Activated naive CD8-positive, alpha-beta T cell treated with anti-CD3 and anti-CD28 coated beads, Interleukin-2, amount 50 U/mL, for 24 hours (primary cell): ENCODE data around the gene SLC6A18.

Source experiments
- ATAC-seq: fragments of 150-1000 bp; cut with Tn5 transposase; one replicate; pipeline ENCODE4 v1.10.0; 2021
- DNase-seq: peaks from one replicate; pipeline ENCODE4 v3.0.0; 2021
- H3K27ac Mint-ChIP-seq: one replicate; pipeline ENCODE4 v1.8.0; 2021; ENCODE audit warnings: mild to moderate bottlenecking, mixed read lengths
- H3K27me3 Mint-ChIP-seq: one replicate; pipeline ENCODE4 v1.8.0; 2021; ENCODE audit warnings: mixed read lengths
- H3K36me3 Mint-ChIP-seq: one replicate; pipeline ENCODE4 v1.8.0; 2021; ENCODE audit warnings: low read depth, mixed read lengths
- H3K4me1 Mint-ChIP-seq: one replicate; pipeline ENCODE4 v1.8.0; 2021; ENCODE audit warnings: mixed read lengths
- H3K4me3 Mint-ChIP-seq: one replicate; pipeline ENCODE4 v1.8.0; 2021; ENCODE audit warnings: mild to moderate bottlenecking, moderate library complexity, mixed read lengths
- H3K9me3 Mint-ChIP-seq: one replicate; pipeline ENCODE4 v1.8.0; 2021; ENCODE audit warnings: mixed read lengths

Gene SLC6A18

DNA sequence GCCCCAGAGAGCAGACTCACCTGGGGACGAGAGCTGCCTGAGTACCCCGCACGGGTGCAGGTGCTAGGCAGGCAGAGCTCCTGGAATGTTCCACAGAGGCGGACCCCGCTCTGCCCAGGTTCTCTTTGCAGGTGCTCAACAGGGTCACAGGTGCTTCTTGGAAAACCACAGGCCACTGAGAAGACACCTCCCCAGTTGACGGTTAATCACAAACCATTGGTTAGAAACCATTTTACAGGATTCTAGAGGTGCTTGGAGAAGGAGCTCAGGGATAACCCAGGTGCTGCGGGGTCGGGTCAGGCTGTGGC is 41.1 kb upstream of the SLC6A18 start:
- Mint-ChIP-seq H3K27me3 (no peaks in the 10 kb centered on the region), H3K4me3 (no peak overlapping the region), H3K4me1 (no peaks in the 10 kb centered on the region), H3K27ac (no peak overlapping the region), H3K9me3 (no peaks in the 10 kb centered on the region), H3K36me3 (no peaks in the 10 kb centered on the region)
- DNase-seq (no peak), ATAC-seq (no peak)

DNA sequence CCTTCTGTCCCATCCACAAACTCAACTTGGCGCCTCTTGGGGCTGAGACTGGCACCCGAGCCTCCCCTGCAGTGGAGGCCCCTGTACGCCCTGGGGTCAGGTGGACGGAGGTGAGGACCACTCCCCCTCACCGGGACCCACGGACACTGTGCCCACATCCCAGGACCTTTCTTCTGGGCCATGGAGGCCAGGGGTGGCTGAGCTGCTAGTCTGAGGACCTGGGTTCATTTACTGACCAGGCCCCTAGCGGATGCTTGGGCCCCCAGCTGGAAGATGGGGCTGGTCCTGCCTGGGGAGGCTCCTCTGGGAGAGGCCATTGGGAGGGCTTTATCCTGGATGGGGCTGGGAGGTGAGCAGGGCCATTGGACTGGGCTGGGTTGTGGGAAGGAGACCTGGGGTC is 40.7 kb upstream of the SLC6A18 start:
- Mint-ChIP-seq H3K36me3 (no peaks in the 10 kb centered on the region), H3K4me3 (no peak overlapping the region), H3K4me1 (no peaks in the 10 kb centered on the region), H3K27ac (no peak overlapping the region), H3K27me3 (no peaks in the 10 kb centered on the region), H3K9me3 (no peaks in the 10 kb centered on the region)
- DNase-seq (no peak), ATAC-seq (no peak)

DNA sequence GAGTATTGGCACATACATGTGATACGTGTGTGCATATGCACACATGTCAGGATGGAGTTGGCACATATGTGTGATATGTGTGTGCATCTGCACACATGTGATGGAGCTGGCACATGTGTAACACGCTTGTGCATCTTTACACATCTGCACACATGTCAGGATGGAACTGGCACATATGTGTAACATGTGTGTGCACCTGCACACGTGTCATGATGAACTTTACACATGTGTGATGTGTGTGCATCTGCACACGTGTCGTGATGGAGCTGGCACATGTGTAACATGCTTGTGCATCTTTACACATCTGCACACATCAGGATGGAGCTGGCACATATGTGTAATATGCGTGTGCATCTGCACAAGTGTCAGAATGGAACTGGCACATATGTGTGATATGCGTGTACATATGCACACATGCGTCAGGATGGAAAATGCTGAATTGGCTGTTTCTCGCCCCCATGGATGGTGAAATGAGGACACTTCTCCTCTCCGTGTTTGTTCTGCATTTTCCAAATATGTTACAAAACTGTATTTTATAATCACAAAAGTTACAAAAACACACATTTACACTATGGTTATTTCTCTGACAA is 40.0 kb upstream of the SLC6A18 start:
- Mint-ChIP-seq H3K27ac (no peak overlapping the region), H3K27me3 (peaks cover 5% of the 10 kb centered on the region), H3K36me3 (no peaks in the 10 kb centered on the region), H3K9me3 (no peaks in the 10 kb centered on the region), H3K4me3 (no peak overlapping the region), H3K4me1 (no peaks in the 10 kb centered on the region)
- DNase-seq (no peak), ATAC-seq (no peak)

DNA sequence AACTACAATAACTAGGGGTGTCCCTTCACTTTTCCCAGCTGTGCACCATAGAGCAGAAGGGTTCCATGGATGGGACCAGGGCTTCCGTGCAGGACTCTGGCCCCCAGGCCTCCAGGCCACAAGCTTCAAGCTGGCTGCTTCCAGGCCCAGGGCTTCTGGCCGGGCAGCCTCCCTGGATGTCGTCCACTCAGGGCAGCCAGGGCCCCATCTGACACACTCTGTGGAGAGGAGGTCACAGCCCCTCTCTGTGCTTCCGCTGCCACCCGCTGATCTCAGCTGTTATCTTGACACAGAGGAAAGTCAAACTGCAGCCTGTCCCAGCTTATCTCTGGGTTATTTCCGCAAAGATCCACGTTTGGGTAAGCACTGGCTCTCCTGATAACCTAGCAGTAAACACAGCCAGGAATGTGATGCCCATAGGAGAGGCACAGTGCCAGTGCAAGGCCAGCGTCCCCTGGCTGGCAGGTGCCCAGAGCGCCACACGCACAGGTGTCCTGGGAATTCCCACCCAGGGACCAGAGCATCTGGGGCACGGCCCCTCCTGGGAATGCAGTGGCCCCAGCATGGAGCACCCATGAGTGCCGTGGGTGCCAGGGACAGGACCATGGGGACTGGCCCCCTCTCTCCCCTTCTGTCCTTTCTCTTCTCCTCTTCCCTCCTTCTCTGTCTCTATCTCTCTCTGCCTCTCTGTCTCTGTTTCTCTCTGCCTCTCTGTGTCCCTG is 39.4 kb upstream of the SLC6A18 start:
- no peak for DNase-seq
- H3K4me3 Mint-ChIP-seq = no peak overlapping the region

DNA sequence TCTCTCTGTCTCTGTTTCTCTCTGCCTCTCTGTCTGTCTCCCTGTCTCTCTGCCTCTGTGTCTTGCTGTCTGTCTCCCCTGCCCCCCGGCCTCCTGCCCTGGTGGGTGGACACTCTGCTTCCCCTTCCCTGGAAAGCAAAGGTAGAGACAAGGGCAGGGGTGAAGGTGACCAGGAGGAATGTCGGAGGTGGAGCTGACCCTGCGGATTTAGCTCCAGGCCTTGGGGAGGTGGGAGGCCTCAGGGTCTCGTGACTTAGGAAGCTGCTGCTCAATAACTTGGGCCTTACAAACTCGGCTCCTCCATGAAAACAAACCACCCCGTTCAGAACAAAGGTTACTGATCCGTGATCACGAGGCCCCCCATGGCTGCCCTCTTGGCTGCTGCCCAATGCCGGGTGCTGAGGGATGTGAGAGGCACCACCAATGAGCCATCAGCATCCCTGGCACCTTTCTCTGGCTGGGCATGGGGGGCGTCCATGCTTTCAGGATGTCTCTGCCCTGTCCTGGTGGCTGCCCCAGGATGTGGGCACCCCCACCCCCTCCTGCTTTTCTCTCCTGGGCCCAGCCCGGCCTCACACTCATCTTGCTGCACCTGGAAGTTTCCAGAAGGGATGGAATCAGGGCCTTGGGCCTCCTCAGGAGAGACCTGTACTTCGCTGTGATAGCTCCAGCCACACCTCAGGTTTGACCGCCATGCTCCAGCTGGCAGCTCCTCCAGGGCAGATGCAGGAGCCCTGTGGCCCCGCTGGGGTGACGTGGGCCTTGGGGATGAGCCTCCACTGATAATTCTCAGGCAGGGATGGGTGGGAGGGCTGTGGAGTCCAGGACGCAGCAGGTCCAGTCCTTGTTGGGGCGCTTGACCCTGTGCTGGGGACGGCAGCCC is 38.6 kb upstream of the SLC6A18 start:
- Mint-ChIP-seq H3K4me3 (no peak overlapping the region), H3K27me3 (peaks cover 5% of the 10 kb centered on the region), H3K9me3 (no peaks in the 10 kb centered on the region), H3K36me3 (no peaks in the 10 kb centered on the region), H3K4me1 (no peaks in the 10 kb centered on the region), H3K27ac (no peak overlapping the region)
- DNase-seq = no peak
- no peak for ATAC-seq

More for the DNA sequence above, 39.4 kb upstream of the SLC6A18 start:
- Mint-ChIP-seq H3K9me3 (no peaks in the 10 kb centered on the region), H3K4me1 (no peaks in the 10 kb centered on the region), H3K27ac (no peak overlapping the region), H3K36me3 (no peaks in the 10 kb centered on the region), H3K27me3 (peaks cover 5% of the 10 kb centered on the region)
- no peak for ATAC-seq

DNA sequence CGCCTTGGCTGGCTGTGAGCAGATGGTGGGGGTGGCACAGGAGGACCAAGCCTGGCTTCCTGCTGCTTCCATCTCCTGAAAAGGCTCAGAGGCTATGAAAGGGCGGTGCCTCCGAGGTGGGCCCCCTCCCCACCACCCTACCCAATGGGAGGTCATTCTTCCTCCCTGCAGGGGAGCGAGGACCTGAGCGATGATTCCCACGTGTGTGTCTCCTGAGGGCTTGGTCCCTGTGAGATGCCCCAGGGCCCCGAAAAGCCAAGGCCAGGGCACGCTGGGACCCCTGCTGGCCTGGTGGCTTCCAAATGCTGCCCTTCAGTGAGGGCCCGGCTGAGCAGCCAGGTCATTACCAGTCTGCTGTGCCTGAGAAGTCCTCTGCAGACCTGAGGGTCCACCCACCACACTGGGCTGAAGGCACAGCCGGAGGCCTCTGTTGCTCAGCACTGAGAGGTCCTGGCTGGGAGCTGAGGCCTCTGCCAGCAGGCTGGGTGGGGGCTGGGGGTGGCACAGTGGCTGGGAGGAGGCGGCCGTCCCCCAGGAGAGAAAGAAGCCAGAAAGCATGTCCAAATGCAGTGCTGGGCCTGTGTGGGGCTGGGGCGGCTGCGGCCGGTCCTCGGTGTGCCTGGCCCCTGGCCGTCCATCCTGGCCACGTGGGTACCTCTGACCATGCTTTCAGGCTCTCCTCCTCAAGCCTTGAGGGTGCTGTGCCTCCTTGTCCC is 37.8 kb upstream of the SLC6A18 start:
- no peaks in the 10 kb centered on the region for H3K9me3 Mint-ChIP-seq
- no peaks in the 10 kb centered on the region for H3K36me3 Mint-ChIP-seq
- H3K4me1 Mint-ChIP-seq = no peaks in the 10 kb centered on the region
- no peak overlapping the region for H3K4me3 Mint-ChIP-seq
- DNase-seq (no peak), ATAC-seq (no peak)
- peaks cover 6% of the 10 kb centered on the region for H3K27me3 Mint-ChIP-seq
- H3K27ac Mint-ChIP-seq = no peak overlapping the region

DNA sequence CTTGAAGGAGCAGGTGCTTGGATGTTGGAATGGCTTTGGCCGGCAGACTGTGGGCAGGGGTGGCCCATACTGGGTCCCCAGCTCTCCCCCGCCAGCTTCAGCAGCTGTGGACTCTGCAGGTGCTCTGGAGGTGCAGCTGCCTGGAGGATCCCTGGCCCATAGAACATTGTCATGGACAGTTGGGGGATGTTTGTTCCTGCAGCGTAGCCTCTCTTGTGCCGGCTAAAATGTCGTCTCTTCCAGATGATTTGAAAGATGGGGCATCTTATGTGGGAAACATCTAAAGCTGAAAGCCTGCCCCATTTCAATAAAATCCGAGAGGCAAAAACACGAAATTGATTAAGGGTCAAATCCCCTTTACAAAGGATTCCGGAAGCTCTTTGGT is 37.2 kb upstream of the SLC6A18 start:
- DNase-seq (no peak), ATAC-seq (no peak)
- H3K4me1 Mint-ChIP-seq = no peaks in the 10 kb centered on the region
- no peaks in the 10 kb centered on the region for H3K36me3 Mint-ChIP-seq
- H3K27ac Mint-ChIP-seq = no peak overlapping the region
- peaks cover 7% of the 10 kb centered on the region for H3K27me3 Mint-ChIP-seq
- H3K9me3 Mint-ChIP-seq = no peaks in the 10 kb centered on the region
- H3K4me3 Mint-ChIP-seq = no peak overlapping the region

DNA sequence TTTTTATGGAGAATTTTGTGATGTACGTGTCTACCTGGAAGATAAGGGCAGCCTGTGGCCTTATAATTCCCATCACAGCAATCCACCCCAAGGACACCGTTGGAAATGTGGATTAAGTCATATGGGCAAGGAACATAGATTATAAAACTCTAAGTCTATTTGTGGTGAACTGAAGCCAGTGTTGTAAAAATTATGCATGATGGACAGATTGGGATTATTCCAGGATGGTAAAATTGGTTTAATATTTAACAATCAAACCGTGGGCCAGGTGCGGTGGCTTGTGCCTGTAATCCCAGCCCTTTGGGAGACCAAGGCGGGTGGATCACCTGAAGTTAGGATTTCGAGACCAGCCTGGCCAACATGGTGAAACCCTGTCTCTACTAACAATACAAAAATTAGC is 36.7 kb upstream of the SLC6A18 start:
- DNase-seq = no peak
- H3K9me3 Mint-ChIP-seq = no peaks in the 10 kb centered on the region
- H3K36me3 Mint-ChIP-seq = no peaks in the 10 kb centered on the region
- no peak overlapping the region for H3K27ac Mint-ChIP-seq
- no peak for ATAC-seq
- no peaks in the 10 kb centered on the region for H3K4me1 Mint-ChIP-seq
- H3K4me3 Mint-ChIP-seq = no peak overlapping the region
- peaks cover 8% of the 10 kb centered on the region for H3K27me3 Mint-ChIP-seq

DNA sequence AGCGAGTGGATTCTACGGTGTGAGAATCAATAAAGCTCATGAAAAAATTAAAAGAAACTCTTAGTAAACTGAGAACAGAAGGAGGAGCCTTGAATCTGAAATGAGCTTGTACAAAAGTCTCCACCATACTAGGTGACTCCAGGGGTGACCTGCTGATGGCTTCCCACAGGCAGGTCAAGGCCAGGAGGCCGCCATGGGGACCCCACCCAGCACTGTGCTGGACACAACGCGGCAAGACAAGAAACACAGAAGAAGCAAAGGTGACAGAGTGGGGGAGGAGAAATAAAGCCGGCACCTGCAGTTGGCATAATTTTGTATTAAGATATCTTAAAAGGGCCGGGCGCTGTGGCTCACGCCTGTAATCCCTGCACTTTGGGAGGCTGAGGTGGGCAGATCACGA is 35.9 kb upstream of the SLC6A18 start:
- no peaks in the 10 kb centered on the region for H3K36me3 Mint-ChIP-seq
- no peaks in the 10 kb centered on the region for H3K9me3 Mint-ChIP-seq
- H3K4me1 Mint-ChIP-seq = no peaks in the 10 kb centered on the region
- peaks cover 8% of the 10 kb centered on the region for H3K27me3 Mint-ChIP-seq
- H3K4me3 Mint-ChIP-seq = no peak overlapping the region
- ATAC-seq (no peak), DNase-seq (no peak)
- no peak overlapping the region for H3K27ac Mint-ChIP-seq

DNA sequence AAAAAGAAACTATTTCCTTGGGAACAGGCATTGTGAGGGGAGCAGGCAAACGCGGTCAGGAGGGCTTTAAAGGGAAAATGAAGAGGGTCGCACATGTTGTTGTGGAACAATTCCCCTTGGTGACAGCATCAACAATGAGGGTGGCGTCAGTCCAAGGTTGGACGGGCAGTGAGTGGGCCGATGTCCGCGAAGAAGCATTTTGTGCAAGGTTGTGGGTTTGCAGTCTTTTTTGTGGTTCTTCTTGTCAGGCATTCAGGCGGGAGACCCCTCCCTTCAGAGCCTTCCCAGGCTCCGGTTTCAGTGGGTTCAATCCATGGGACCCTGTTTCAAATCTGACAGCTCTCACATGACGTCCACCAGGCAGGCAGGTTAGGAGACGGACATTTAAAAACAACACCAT is 34.9 kb upstream of the SLC6A18 start:
- H3K27ac Mint-ChIP-seq = no peak overlapping the region

DNA sequence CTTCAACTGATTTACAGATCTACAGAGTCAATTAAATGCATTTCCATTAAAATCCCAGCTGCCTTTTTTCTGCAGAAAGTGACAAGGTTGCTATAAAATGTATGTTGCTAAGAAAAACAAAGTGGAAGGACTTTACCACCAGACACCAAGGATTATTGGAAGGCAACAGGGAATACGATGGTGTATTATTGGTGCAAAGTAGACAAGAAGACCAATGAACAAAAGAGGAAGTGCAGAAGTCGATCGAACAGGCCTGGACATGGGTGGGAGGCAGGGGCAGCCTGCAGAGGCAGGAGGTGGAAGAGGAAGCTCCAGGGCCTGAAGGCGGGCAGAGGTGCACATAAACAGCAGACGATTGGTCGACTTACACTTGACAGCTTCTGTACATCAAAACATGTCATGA is 34.3 kb upstream of the SLC6A18 start:
- Mint-ChIP-seq H3K4me1 (no peaks in the 10 kb centered on the region), H3K4me3 (no peak overlapping the region), H3K9me3 (no peaks in the 10 kb centered on the region), H3K27ac (no peak overlapping the region), H3K27me3 (peaks cover 8% of the 10 kb centered on the region), H3K36me3 (no peaks in the 10 kb centered on the region)
- ATAC-seq = no peak
- DNase-seq = no peak

More for the DNA sequence above, 34.9 kb upstream of the SLC6A18 start:
- H3K4me1 Mint-ChIP-seq = no peaks in the 10 kb centered on the region
- DNase-seq (no peak), ATAC-seq (no peak)
- no peaks in the 10 kb centered on the region for H3K36me3 Mint-ChIP-seq
- H3K27me3 Mint-ChIP-seq = peaks cover 8% of the 10 kb centered on the region
- H3K9me3 Mint-ChIP-seq = no peaks in the 10 kb centered on the region
- H3K4me3 Mint-ChIP-seq = no peak overlapping the region

DNA sequence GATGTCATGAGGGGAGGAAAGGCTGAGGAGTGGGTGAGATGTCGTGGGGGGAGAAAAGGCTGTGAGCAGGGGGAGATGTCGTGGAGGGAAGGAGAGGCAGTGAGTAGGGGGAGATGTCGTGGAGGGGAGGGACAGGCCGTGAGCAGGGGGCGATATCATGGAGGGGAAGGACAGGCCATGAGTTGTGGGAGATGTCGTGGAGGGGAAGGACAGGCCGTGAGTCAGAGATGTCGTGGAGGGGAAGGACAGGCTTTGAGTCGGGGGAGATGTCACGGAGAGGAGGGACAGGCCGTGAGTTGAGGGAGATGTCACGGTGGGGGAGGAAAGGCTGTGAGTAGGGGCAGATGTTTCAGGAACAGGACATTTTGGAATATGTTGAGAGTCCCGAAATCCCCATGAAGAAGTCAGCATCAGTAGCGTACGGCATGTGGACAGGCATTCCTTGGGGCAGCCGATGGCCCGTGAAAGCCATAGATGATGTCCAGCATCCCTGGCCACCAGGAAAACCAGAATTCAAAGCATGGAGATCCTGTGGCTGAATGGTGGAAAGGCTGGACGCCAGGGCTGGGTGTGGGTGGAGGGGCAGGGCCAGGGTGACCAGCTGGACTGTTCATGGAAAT is 32.1 kb upstream of the SLC6A18 start:
- no peak for ATAC-seq
- H3K4me1 Mint-ChIP-seq = no peaks in the 10 kb centered on the region

DNA sequence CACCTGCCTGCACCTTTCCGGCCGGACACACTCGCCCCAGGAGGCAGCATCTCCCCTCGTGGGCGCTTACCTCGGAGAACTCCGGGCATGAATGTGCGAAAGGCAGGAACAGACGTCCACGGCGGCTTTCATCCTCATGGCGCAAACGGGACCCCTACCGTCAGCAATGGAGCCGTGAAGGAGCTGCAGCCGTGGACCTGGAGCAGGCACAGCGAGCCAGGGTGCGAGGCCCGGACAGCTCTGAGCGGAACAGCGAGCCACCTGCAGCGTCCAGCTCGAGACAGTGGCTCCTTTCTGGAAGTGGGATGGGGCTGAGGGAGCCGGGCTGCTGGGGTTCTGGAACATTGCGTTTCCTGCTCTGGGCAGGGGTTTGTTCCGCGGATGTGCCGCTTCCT is 31.6 kb upstream of the SLC6A18 start:
- Mint-ChIP-seq H3K9me3 (no peaks in the 10 kb centered on the region), H3K36me3 (no peaks in the 10 kb centered on the region), H3K4me1 (no peaks in the 10 kb centered on the region)

More for the DNA sequence above, 32.1 kb upstream of the SLC6A18 start:
- H3K27ac Mint-ChIP-seq = no peak overlapping the region
- no peaks in the 10 kb centered on the region for H3K36me3 Mint-ChIP-seq
- no peak for DNase-seq
- H3K27me3 Mint-ChIP-seq = peaks cover 8% of the 10 kb centered on the region
- no peak overlapping the region for H3K4me3 Mint-ChIP-seq
- no peaks in the 10 kb centered on the region for H3K9me3 Mint-ChIP-seq

DNA sequence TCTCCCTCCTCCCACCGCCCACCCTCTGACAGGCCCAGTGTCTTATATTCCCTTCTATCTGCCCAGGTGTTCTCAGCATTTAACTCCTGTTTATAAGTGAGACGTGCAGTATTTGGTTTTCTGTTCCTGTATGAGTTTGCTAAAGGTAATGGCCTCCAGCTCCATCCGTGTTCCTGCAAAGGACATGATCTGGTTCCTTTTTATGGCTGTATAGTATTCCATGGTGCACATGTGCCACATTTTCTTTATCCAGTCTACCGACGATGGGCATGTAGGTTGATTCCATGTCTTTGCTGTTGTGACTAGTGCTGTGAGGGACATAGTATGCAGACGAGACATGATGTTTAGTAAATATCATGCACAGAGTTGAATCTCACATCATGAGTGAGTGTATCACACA is 30.8 kb upstream of the SLC6A18 start:
- H3K9me3 Mint-ChIP-seq = no peaks in the 10 kb centered on the region
- H3K4me3 Mint-ChIP-seq = no peak overlapping the region
- no peaks in the 10 kb centered on the region for H3K36me3 Mint-ChIP-seq
- H3K27ac Mint-ChIP-seq = no peak overlapping the region
- H3K27me3 Mint-ChIP-seq = peaks cover 8% of the 10 kb centered on the region
- H3K4me1 Mint-ChIP-seq = no peaks in the 10 kb centered on the region
- DNase-seq (no peak), ATAC-seq (no peak)

More for the DNA sequence above, 31.6 kb upstream of the SLC6A18 start:
- peaks cover 8% of the 10 kb centered on the region for H3K27me3 Mint-ChIP-seq
- ATAC-seq (no peak), DNase-seq (no peak)
- no peak overlapping the region for H3K27ac Mint-ChIP-seq
- no peak overlapping the region for H3K4me3 Mint-ChIP-seq
